NB4 (cell line): ENCODE measurements around the gene FBN1.

Experiments used
- CTCF ChIP-seq: IDR thresholded peaks from one replicate; pipeline ENCODE4 v1.5.1; 2012; ENCODE audit warnings: low read depth, low read length
- MAX ChIP-seq: IDR thresholded peaks from 2 replicates; pipeline ENCODE4 v1.6.1; 2011; ENCODE audit warnings: low read depth, low read length
- MYC ChIP-seq: IDR thresholded peaks from 2 replicates; pipeline ENCODE4 v1.6.1; 2011; ENCODE audit warnings: low read depth, low read length
- POLR2A ChIP-seq: IDR thresholded peaks from 2 replicates; pipeline ENCODE4 v1.6.1; 2011; ENCODE audit warnings: mild to moderate bottlenecking; ENCODE audit not compliant: insufficient read length; ENCODE audit errors: extremely low read depth

GRCh38 chr15:48389691-48390143, 255.8 kb downstream of the FBN1 start:
- TF ChIP-seq CTCF (no peak), POLR2A (no peak), MAX (no peak), MYC (no peak)
